Renal pelvis (tissue), 4 donors: ENCODE measurements around the gene LHX3. TPM values are rescaled to one million over a fixed set of nuclear protein-coding genes. Genes with fewer than 3 reads are reported as not detected.
"Not testable (repeated sequence)": the region's sequence is repeated elsewhere in the genome, so short reads cannot be mapped to it uniquely, and the experiment has no call there.

Source experiments
- DNase-seq: peaks from one replicate; pipeline ENCODE4 v3.0.0-alpha.2; 2013
- polyA plus RNA-seq, 3 donors: library from polyadenylated mRNA; unstranded; fragments of 120-200 nt; gene quantifications; one replicate each; pipeline ENCODE4 v1.2.1, GENCODE V29; 2013; ENCODE audit not compliant: insufficient read length in 3 of 3

Gene LHX3
- polyA plus RNA-seq, 3 donors: not detected

- DNase-seq: no peak
Measured at GRCh38 chr9:136155576-136155975, 49.4 kb downstream of the LHX3 start.

GRCh38 chr9:136154943-136155342, 50.0 kb downstream of the LHX3 start:
- DNase-seq: no peak

GRCh38 chr9:136153381-136154065, 51.4 kb downstream of the LHX3 start:
- no peak for DNase-seq

- DNase-seq: no peak
Measured at GRCh38 chr9:136152931-136153330, 52.0 kb downstream of the LHX3 start.

- no peak for DNase-seq
Measured at GRCh38 chr9:136152543-136152866, 52.4 kb downstream of the LHX3 start.

- DNase-seq: no peak
Measured at GRCh38 chr9:136151848-136152542, 52.9 kb downstream of the LHX3 start.

GRCh38 chr9:136151214-136151804, 53.6 kb downstream of the LHX3 start:
- no peak for DNase-seq

- DNase-seq: not testable (repeated sequence)
Measured at GRCh38 chr9:136150664-136151213, 54.2 kb downstream of the LHX3 start.

GRCh38 chr9:136149853-136150252, 55.1 kb downstream of the LHX3 start:
- no peak for DNase-seq

GRCh38 chr9:136149337-136149736, 55.6 kb downstream of the LHX3 start:
- DNase-seq: no peak

GRCh38 chr9:136148766-136149165, 56.2 kb downstream of the LHX3 start:
- no peak for DNase-seq

GRCh38 chr9:136147890-136148714, 56.8 kb downstream of the LHX3 start:
- DNase-seq: no peak

GRCh38 chr9:136147038-136147889, 57.7 kb downstream of the LHX3 start:
- DNase-seq: no peak

Other genes with a start within 250 kb of the LHX3 start
- gene UBAC1, start 243.8 kb downstream of the LHX3 start, polyA plus RNA-seq: 10 to 100 TPM; 32.7 to 38.1 (median 32.8) TPM
- 1 to 10 TPM; 8.7 to 9.3 (median 9.1) TPM for gene NACC2, start 109.8 kb downstream of the LHX3 start, polyA plus RNA-seq
- gene TMEM250, start 86.3 kb downstream of the LHX3 start, polyA plus RNA-seq: 10 to 100 TPM; 19.9 to 24.5 (median 23.2) TPM
- 10 to 100 TPM; 17.4 to 19.2 (median 18.8) TPM for gene QSOX2, start 40.7 kb upstream of the LHX3 start, polyA plus RNA-seq
- 1 to 10 TPM; 2.7 to 4.6 (median 3.6) TPM for gene CCDC187, start 99.0 kb upstream of the LHX3 start, polyA plus RNA-seq
- 10 to 100 TPM; 41.2 to 59.6 (median 46.7) TPM for gene GPSM1, start 122.4 kb upstream of the LHX3 start, polyA plus RNA-seq
- gene DNLZ, start 158.6 kb upstream of the LHX3 start, polyA plus RNA-seq: 10 to 100 TPM in 2 of 3 donors, 1 to 10 TPM in 1; 5.9 to 21.2 (median 17.2) TPM
- gene CARD9, start 168.5 kb upstream of the LHX3 start, polyA plus RNA-seq: 1 to 10 TPM; 1.9 to 2.8 (median 2.1) TPM
- 10 to 100 TPM; 12.4 to 15.1 (median 13.7) TPM for gene SNAPC4, start 195.0 kb upstream of the LHX3 start, polyA plus RNA-seq
- gene ENTR1, start 205.5 kb upstream of the LHX3 start, polyA plus RNA-seq: 10 to 100 TPM; 45.2 to 55.1 (median 54.5) TPM
- gene PMPCA, start 205.5 kb upstream of the LHX3 start, polyA plus RNA-seq: 10 to 100 TPM; 57.9 to 76.6 (median 60.2) TPM
- gene INPP5E, start 234.7 kb upstream of the LHX3 start, polyA plus RNA-seq: 10 to 100 TPM; 15.6 to 18.5 (median 17.7) TPM